Astrocyte (in vitro differentiated cells and primary cell): ENCODE measurements around the gene TIA1. TPM values are rescaled to one million over a fixed set of nuclear protein-coding genes. Genes with fewer than 3 reads are reported as not detected.
A peak's percentile ranks its signal among the peaks of the same experiment; 100 is the strongest.
"Not testable (repeated sequence)": the region's sequence is repeated elsewhere in the genome, so short reads cannot be mapped to it uniquely, and the experiment has no call there.

Experiments
- DNase-seq: peaks from one replicate; pipeline ENCODE4 v3.0.0-alpha.2; 2010; ENCODE audit warnings: low read depth
- FAIRE-seq: peaks from 2 replicates; lab custom pipeline; 2011; peaks lifted over from hg19 to GRCh38; lab: Jason Lieb, UNC
- H2AFZ ChIP-seq: 2 replicates; pipeline ENCODE4 v1.6.0; 2012; ENCODE audit warnings: low read depth, low read length, inconsistent platforms
- H3K27ac ChIP-seq: 2 replicates; pipeline ENCODE4 v1.5.1; 2011; ENCODE audit warnings: low read depth, low read length, inconsistent platforms
- H3K27me3 ChIP-seq: 2 replicates; pipeline ENCODE4 v1.6.0; 2011; ENCODE audit warnings: low read length, inconsistent platforms; ENCODE audit not compliant: insufficient read depth
- H3K36me3 ChIP-seq: 2 replicates; pipeline ENCODE4 v1.5.1; 2011; ENCODE audit warnings: low read length, inconsistent platforms; ENCODE audit not compliant: insufficient read depth
- H3K4me1 ChIP-seq: 2 replicates; pipeline ENCODE4 v1.5.1; 2011; ENCODE audit warnings: low read length, inconsistent platforms; ENCODE audit not compliant: insufficient read depth
- H3K4me2 ChIP-seq: 2 replicates; pipeline ENCODE4 v1.6.0; 2012; ENCODE audit warnings: low read length, inconsistent platforms
- H3K4me3 ChIP-seq: 2 replicates; pipeline ENCODE4 v1.5.1; 2011; ENCODE audit warnings: low read depth, mild to moderate bottlenecking, low read length, inconsistent platforms; ENCODE audit not compliant: insufficient read depth
- H3K79me2 ChIP-seq: 2 replicates; pipeline ENCODE4 v1.6.0; 2012; ENCODE audit warnings: mild to moderate bottlenecking, low read length, inconsistent platforms; ENCODE audit not compliant: insufficient read depth
- H3K9ac ChIP-seq: 2 replicates; pipeline ENCODE4 v1.6.0; 2012; ENCODE audit warnings: mild to moderate bottlenecking, low read length, inconsistent platforms
- H3K9me3 ChIP-seq: 2 replicates; pipeline ENCODE4 v1.5.1; 2012; ENCODE audit warnings: low read depth, mild to moderate bottlenecking, low read length, inconsistent platforms; ENCODE audit not compliant: insufficient read depth
- H4K20me1 ChIP-seq: 2 replicates; pipeline ENCODE4 v1.6.0; 2012; ENCODE audit warnings: low read length, inconsistent platforms; ENCODE audit not compliant: insufficient read depth
- H3K27ac Mint-ChIP-seq: one replicate; pipeline ENCODE4 v1.8.0; 2021; ENCODE audit warnings: mild to moderate bottlenecking, mixed read lengths; ENCODE audit not compliant: unreplicated experiment
- H3K27me3 Mint-ChIP-seq: one replicate; pipeline ENCODE4 v1.8.0; 2021; ENCODE audit warnings: low read depth, mixed read lengths; ENCODE audit not compliant: unreplicated experiment
- H3K36me3 Mint-ChIP-seq: one replicate; pipeline ENCODE4 v1.8.0; 2021; ENCODE audit warnings: low read depth, mixed read lengths; ENCODE audit not compliant: unreplicated experiment
- H3K4me1 Mint-ChIP-seq: one replicate; pipeline ENCODE4 v1.8.0; 2021; ENCODE audit warnings: low read depth, mixed read lengths; ENCODE audit not compliant: unreplicated experiment
- H3K4me3 Mint-ChIP-seq: one replicate; pipeline ENCODE4 v1.8.0; 2021; ENCODE audit warnings: mild to moderate bottlenecking, moderate library complexity, mixed read lengths; ENCODE audit not compliant: unreplicated experiment
- H3K9me3 Mint-ChIP-seq: one replicate; pipeline ENCODE4 v1.8.0; 2021; ENCODE audit warnings: mild to moderate bottlenecking, mixed read lengths; ENCODE audit not compliant: unreplicated experiment
- CTCF ChIP-seq: IDR thresholded peaks from 2 replicates; pipeline ENCODE4 v1.5.1; 2011; ENCODE audit warnings: low read depth, mild to moderate bottlenecking, inconsistent platforms, low read length, moderate library complexity; ENCODE audit not compliant: insufficient read depth
- EZH2 ChIP-seq: IDR thresholded peaks from 2 replicates; pipeline ENCODE4 v1.6.1; 2012; ENCODE audit warnings: mild to moderate bottlenecking, low read length, inconsistent platforms; ENCODE audit not compliant: insufficient read depth
- total RNA-seq: library from RNA; stranded (reverse); gene quantifications from 2 replicates; pipeline ENCODE4 v1.2.1, GENCODE V29; 2021

TIA1 gene
- total RNA-seq, 1 donor from 2014 or later, result 104 TPM

- not testable (repeated sequence) for H3K4me3 ChIP-seq, DNase-seq, H4K20me1 ChIP-seq, H3K4me1 Mint-ChIP-seq, H3K79me2 ChIP-seq, H3K4me1 ChIP-seq, H3K9ac ChIP-seq, H3K4me2 ChIP-seq, H3K27me3 Mint-ChIP-seq, H3K4me3 Mint-ChIP-seq, H3K27ac ChIP-seq, H3K9me3 ChIP-seq, H2AFZ ChIP-seq, FAIRE-seq, H3K27ac Mint-ChIP-seq, H3K27me3 ChIP-seq, H3K36me3 ChIP-seq
- Mint-ChIP-seq H3K36me3 (peaks cover 22% of the 10 kb centered on the region), H3K9me3 (peaks cover 10% of the 10 kb centered on the region)
Observed at GRCh38 chr2:70266925-70267324, 18.5 kb upstream of the TIA1 start.

GRCh38 chr2:70261501-70261900, 13.1 kb upstream of the TIA1 start:
- no peak for DNase-seq
- Mint-ChIP-seq H3K9me3 (peaks cover 8% of the 10 kb centered on the region), H3K27ac (no peak overlapping the region), H3K36me3 (peaks cover 15% of the 10 kb centered on the region), H3K4me3 (peak overlapping the region; percentile 50), H3K4me1 (peaks cover 10% of the 10 kb centered on the region), H3K27me3 (no peaks in the 10 kb centered on the region)
- no peak overlapping the region for H3K27ac ChIP-seq
- TF ChIP-seq EZH2, result no peak
- TF ChIP-seq CTCF, result no peak
- H3K9me3 ChIP-seq, result no peaks in the 10 kb centered on the region
- no peak for FAIRE-seq
- H3K4me1 ChIP-seq, result peaks cover 6% of the 10 kb centered on the region
- no peak overlapping the region for H3K9ac ChIP-seq
- H4K20me1 ChIP-seq, result no peaks in the 10 kb centered on the region
- no peak overlapping the region for H2AFZ ChIP-seq
- H3K4me3 ChIP-seq, result no peak overlapping the region
- H3K79me2 ChIP-seq, result peaks cover 6% of the 10 kb centered on the region
- H3K27me3 ChIP-seq, result no peaks in the 10 kb centered on the region
- no peak overlapping the region for H3K4me2 ChIP-seq
- peaks cover 4% of the 10 kb centered on the region for H3K36me3 ChIP-seq

- H3K36me3 Mint-ChIP-seq, result peaks cover 3% of the 10 kb centered on the region
Observed at GRCh38 chr2:70258532-70258875, 10.1 kb upstream of the TIA1 start.

More at GRCh38 chr2:70258532-70258875, 10.1 kb upstream of the TIA1 start:
- Mint-ChIP-seq H3K4me1 (peaks cover 10% of the 10 kb centered on the region), H3K27ac (peak overlapping the region; percentile 18), H3K27me3 (no peaks in the 10 kb centered on the region), H3K9me3 (no peaks in the 10 kb centered on the region), H3K4me3 (peak overlapping the region; percentile 92)
- Histone ChIP-seq H3K36me3 (peaks cover 4% of the 10 kb centered on the region), H4K20me1 (no peaks in the 10 kb centered on the region), H3K79me2 (peaks cover 6% of the 10 kb centered on the region), H3K9ac (peak overlapping the region; percentile 82), H3K4me1 (peaks cover 6% of the 10 kb centered on the region), H3K27me3 (no peaks in the 10 kb centered on the region), H3K9me3 (no peaks in the 10 kb centered on the region), H3K4me2 (peak overlapping the region; percentile 91), H3K27ac (no peak overlapping the region), H2AFZ (peak overlapping the region; percentile 90), H3K4me3 (peak overlapping the region; percentile 67)
- no peak for DNase-seq
- TF ChIP-seq CTCF (no peak), EZH2 (no peak)
- FAIRE-seq, result no peak
